Measurements from ENCODE around the gene ZNF121.

Gene ZNF121

DNA sequence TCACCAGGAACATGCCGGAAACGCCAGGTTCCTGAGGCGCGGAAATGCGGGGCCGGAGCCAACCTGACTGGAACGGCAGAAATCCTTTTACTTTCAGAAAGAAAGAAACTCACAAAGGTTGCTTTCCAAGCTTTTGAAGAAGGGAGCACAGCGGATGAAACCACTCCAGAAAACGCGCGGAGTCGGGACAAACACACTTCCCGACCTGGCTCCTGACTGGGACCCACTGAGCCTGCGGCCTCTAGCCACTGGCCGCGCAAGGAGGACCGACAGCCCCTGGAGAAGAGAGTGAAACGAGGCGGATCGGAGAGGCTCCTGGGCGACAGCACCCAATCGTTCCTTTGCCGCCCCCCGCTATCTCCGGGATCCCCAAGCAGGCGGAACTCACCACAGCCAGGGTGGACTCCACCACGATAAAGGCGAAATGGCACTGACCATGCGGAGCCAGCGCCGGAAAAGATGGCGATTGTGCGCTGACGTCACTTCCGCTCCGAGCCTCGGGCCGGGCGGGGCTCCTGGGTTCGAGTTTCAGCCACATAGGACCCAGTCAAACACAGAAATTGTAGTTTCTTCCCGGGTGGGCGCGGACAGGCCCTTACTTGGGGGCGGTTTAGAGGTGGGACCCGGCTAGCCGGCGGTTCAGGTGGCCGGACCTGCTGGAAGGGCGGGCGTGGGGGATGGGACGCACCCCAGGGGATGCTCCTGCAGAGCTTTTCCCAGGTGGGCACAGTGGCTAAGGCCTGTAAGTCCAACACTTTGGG is at the start of gene ZNF121:
ZNF121 (minus strand) TSS at position 432 of the 761 bp plus-strand sequence. CDS start 16,407 bp downstream, outside the sequence.
- TF ChIP-seq, protein P1, sequence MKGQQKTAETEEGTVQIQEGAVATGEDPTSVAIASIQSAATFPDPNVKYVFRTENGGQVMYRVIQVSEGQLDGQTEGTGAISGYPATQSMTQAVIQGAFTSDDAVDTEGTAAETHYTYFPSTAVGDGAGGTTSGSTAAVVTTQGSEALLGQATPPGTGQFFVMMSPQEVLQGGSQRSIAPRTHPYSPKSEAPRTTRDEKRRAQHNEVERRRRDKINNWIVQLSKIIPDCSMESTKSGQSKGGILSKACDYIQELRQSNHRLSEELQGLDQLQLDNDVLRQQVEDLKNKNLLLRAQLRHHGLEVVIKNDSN (IDR thresholded peaks at IDR 0.05), result peak; percentile 22; the same call in 1 of the 2 replicates
- no peak for TF ChIP-seq TEAD4 (IDR thresholded peaks at IDR 0.05)
- TF ChIP-seq TCF12 (IDR thresholded peaks at IDR 0.05; ENCODE audit: low read depth), result no peak
- TF ChIP-seq, protein P2, sequence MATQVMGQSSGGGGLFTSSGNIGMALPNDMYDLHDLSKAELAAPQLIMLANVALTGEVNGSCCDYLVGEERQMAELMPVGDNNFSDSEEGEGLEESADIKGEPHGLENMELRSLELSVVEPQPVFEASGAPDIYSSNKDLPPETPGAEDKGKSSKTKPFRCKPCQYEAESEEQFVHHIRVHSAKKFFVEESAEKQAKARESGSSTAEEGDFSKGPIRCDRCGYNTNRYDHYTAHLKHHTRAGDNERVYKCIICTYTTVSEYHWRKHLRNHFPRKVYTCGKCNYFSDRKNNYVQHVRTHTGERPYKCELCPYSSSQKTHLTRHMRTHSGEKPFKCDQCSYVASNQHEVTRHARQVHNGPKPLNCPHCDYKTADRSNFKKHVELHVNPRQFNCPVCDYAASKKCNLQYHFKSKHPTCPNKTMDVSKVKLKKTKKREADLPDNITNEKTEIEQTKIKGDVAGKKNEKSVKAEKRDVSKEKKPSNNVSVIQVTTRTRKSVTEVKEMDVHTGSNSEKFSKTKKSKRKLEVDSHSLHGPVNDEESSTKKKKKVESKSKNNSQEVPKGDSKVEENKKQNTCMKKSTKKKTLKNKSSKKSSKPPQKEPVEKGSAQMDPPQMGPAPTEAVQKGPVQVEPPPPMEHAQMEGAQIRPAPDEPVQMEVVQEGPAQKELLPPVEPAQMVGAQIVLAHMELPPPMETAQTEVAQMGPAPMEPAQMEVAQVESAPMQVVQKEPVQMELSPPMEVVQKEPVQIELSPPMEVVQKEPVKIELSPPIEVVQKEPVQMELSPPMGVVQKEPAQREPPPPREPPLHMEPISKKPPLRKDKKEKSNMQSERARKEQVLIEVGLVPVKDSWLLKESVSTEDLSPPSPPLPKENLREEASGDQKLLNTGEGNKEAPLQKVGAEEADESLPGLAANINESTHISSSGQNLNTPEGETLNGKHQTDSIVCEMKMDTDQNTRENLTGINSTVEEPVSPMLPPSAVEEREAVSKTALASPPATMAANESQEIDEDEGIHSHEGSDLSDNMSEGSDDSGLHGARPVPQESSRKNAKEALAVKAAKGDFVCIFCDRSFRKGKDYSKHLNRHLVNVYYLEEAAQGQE (IDR thresholded peaks at IDR 0.05; ENCODE audit: low read depth), result no peak
- TF ChIP-seq, protein P3, sequence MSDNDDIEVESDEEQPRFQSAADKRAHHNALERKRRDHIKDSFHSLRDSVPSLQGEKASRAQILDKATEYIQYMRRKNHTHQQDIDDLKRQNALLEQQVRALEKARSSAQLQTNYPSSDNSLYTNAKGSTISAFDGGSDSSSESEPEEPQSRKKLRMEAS (IDR thresholded peaks at IDR 0.05), result peak; percentile 95
- TF ChIP-seq YY1 (IDR thresholded peaks at IDR 0.05; ENCODE audit: low read depth), result peak; percentile 96
- TF ChIP-seq TAF1 (IDR thresholded peaks at IDR 0.05; ENCODE audit: low read depth), result peak; percentile 91
- TF ChIP-seq FOXM1 (IDR thresholded peaks at IDR 0.05; ENCODE audit: borderline replicate concordance, low read depth), result no peak
- TF ChIP-seq CREB1 (IDR thresholded peaks at IDR 0.05; ENCODE audit: low read depth), result peak; percentile 77
- no peak for TF ChIP-seq RAD21 (IDR thresholded peaks at IDR 0.05; ENCODE audit: low read depth)
- no peak for TF ChIP-seq CEBPB (IDR thresholded peaks at IDR 0.05)
- no peak for TF ChIP-seq NFIC (IDR thresholded peaks at IDR 0.05)
- TF ChIP-seq EGR1 (IDR thresholded peaks at IDR 0.05), result no peak
- peak; percentile 23; the same call in 1 of the 2 replicates for TF ChIP-seq EP300 (IDR thresholded peaks at IDR 0.05; ENCODE audit: borderline replicate concordance)
- peak; percentile 71; the same call in 1 of the 2 replicates for TF ChIP-seq ZBTB7A (IDR thresholded peaks at IDR 0.05; ENCODE audit: low read depth)

DNA sequence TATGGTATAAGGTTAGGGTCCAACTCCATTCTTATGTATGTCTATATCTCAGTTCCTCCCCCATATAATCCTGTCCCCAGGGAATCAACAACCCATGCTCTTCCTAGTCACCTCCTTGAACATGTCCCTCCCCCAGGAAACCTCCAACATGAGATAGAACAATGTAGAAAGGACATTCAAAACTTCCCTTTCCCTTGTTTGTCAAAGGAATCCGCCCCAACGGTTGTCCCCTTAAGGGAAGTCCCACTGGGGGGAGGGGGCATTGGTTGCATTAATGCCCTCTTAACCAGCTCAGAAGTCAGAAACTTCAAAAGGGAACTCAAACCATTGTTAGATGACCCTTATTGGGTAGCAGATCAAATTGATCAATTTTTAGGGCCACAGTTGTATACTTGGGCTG is 43.6 kb upstream of the ZNF121 start:
- TF ChIP-seq YY1 (IDR thresholded peaks at IDR 0.05; ENCODE audit: low read depth) (no peak), RAD21 (IDR thresholded peaks at IDR 0.05; ENCODE audit: low read depth) (no peak), FOXM1 (IDR thresholded peaks at IDR 0.05; ENCODE audit: borderline replicate concordance, low read depth) (no peak), TEAD4 (IDR thresholded peaks at IDR 0.05) (no peak), TAF1 (IDR thresholded peaks at IDR 0.05; ENCODE audit: low read depth) (no peak), CREB1 (IDR thresholded peaks at IDR 0.05; ENCODE audit: low read depth) (no peak), EGR1 (IDR thresholded peaks at IDR 0.05) (no peak), ZBTB7A (IDR thresholded peaks at IDR 0.05; ENCODE audit: low read depth) (no peak), TCF12 (IDR thresholded peaks at IDR 0.05; ENCODE audit: low read depth) (no peak), CEBPB (IDR thresholded peaks at IDR 0.05) (no peak), EP300 (IDR thresholded peaks at IDR 0.05; ENCODE audit: borderline replicate concordance) (no peak), NFIC (IDR thresholded peaks at IDR 0.05) (no peak)
- TF ChIP-seq, protein P2 (IDR thresholded peaks at IDR 0.05; ENCODE audit: low read depth), result no peak
- TF ChIP-seq, protein P3 (IDR thresholded peaks at IDR 0.05), result no peak
- TF ChIP-seq, protein P1 (IDR thresholded peaks at IDR 0.05), result no peak

DNA sequence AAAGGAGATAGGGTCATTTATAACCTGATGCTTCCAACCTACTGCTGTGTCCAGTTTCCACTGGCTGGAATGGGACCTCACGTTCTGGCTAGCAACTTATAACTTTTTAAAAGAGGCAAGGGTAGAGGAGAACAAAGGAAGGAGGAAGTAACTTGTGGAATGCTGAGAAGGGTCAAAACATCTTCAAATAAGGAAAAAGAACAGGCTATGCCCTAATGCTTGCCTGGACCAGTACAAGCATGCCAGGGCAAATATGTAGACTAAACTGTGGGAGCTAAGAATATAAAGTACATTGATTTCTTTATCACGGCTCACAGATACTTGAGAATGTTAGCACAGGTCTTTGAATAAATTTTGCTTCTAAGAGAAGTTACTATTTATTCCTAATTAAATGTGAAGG is 38.2 kb upstream of the ZNF121 start:
- TF ChIP-seq TAF1 (IDR thresholded peaks at IDR 0.05; ENCODE audit: low read depth) (no peak), ZBTB7A (IDR thresholded peaks at IDR 0.05; ENCODE audit: low read depth) (no peak), RAD21 (IDR thresholded peaks at IDR 0.05; ENCODE audit: low read depth) (no peak), CEBPB (IDR thresholded peaks at IDR 0.05) (no peak), FOXM1 (IDR thresholded peaks at IDR 0.05; ENCODE audit: borderline replicate concordance, low read depth) (no peak), EGR1 (IDR thresholded peaks at IDR 0.05) (no peak), NFIC (IDR thresholded peaks at IDR 0.05) (no peak), YY1 (IDR thresholded peaks at IDR 0.05; ENCODE audit: low read depth) (no peak), TEAD4 (IDR thresholded peaks at IDR 0.05) (no peak), CREB1 (IDR thresholded peaks at IDR 0.05; ENCODE audit: low read depth) (no peak), TCF12 (IDR thresholded peaks at IDR 0.05; ENCODE audit: low read depth) (no peak), EP300 (IDR thresholded peaks at IDR 0.05; ENCODE audit: borderline replicate concordance) (no peak)
- TF ChIP-seq, protein P1 (IDR thresholded peaks at IDR 0.05), result no peak
- TF ChIP-seq, protein P2 (IDR thresholded peaks at IDR 0.05; ENCODE audit: low read depth), result no peak
- TF ChIP-seq, protein P3 (IDR thresholded peaks at IDR 0.05), result no peak

Measured in Ishikawa (cell line).